BJ (cell line): ENCODE data around the gene BCL6. TPM values are rescaled to one million over a fixed set of nuclear protein-coding genes. Genes with fewer than 3 reads are reported as not detected.

Source experiments
- CTCF ChIA-PET: fragments of 350-600 bp; formaldehyde crosslinking; extraction: SDS; loops from one replicate; lab custom pipeline; 2021; ENCODE audit warnings: antibody characterized with exemption, inconsistent platforms; lab: Yijun Ruan, JAX
- POLR2A ChIA-PET: fragments of 300-600 bp; sonication (Branson Sonifier 250); formaldehyde crosslinking; extraction: SDS; loops from one replicate; lab custom pipeline; 2021; ENCODE audit warnings: antibody characterized with exemption; lab: Charles Lee
- DNase-seq: peaks from one replicate; pipeline ENCODE4 v3.0.0-alpha.2; 2011; ENCODE audit warnings: low read depth
- H3K27me3 ChIP-seq: 2 replicates; pipeline ENCODE4 v1.6.0; 2011; ENCODE audit warnings: low read length; ENCODE audit not compliant: control insufficient read depth, insufficient read depth
- H3K36me3 ChIP-seq: 2 replicates; pipeline ENCODE4 v1.5.1; 2011; ENCODE audit warnings: low read length; ENCODE audit not compliant: control insufficient read depth, insufficient read depth
- H3K4me3 ChIP-seq: 2 replicates; pipeline ENCODE4 v1.5.1; 2011; ENCODE audit warnings: low read depth, mild to moderate bottlenecking, control low read depth, low read length
- polyA plus RNA-seq: library from polyadenylated mRNA; depleted of rRNA; stranded (reverse); fragments of >200 nt; gene quantifications from 2 replicates; pipeline ENCODE4 v1.2.3, GENCODE V29; 2011
- TF ChIP-seq, protein P1 (sequence below): IDR thresholded peaks from 2 replicates; pipeline ENCODE4 v1.5.1; 2011; ENCODE audit warnings: low read depth, mild to moderate bottlenecking, control low read depth, inconsistent platforms, low read length, moderate library complexity; ENCODE audit not compliant: insufficient read depth

BCL6 gene
- polyA plus RNA-seq, 1 experiment = 14.1 TPM

DNA sequence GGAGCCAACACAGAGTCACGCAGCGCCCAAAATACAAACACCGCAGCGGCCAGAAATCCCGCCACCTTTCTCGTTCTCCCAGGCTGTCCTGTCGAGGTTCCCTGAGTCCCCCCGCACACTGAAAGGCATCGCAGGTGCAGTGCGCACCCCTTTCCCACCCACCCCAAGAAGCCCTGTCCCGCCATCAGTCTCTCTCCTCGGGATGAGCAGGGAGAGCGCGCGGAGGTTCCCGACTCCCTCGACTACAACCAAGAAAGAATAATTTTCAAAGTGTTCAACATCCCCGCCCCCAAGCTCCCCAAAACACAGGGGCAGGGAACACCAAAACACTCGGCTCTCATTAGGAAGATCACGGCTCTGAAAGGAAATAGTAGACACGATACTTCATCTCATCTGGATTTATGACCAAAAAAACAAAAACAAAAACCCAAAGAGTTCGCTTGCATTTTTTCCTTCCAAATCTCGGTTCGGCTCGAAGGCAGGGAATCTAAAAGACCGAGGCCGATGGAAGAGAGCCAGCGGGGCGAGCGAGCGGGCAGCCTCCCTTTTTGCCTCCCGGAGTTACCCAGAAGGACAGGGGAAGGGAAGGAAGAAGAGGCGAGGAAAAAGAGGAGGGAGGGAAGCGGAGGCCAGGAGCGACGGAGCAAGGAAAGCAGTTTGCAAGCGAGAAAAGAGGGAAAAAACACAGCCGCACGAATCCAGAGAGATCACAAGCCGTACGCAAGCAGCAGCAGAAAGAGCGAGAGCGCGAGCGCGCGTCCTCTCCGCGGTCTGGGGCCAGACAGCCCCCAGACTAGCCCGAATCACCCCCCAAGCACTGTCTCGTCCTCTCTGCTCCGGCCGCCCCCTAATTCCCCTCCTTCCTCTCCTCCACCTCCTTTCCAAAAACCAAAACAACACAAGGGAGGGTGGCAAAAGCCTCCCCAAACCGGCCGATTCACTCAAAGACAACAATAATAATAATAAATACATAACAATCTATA is 808 bp downstream of the BCL6 start:
- no peaks in the 10 kb centered on the region for H3K27me3 ChIP-seq
- peak overlapping the region; percentile 96 for H3K4me3 ChIP-seq
- CTCF ChIA-PET = interaction anchor here (1.0 to 8.2 kb wide), 6 partner anchors 28 to 1210 kb away, joined by 3 to 91 read pairs (median 4); no protein-coding TSS in a partner anchor
- TF ChIP-seq, protein P1, sequence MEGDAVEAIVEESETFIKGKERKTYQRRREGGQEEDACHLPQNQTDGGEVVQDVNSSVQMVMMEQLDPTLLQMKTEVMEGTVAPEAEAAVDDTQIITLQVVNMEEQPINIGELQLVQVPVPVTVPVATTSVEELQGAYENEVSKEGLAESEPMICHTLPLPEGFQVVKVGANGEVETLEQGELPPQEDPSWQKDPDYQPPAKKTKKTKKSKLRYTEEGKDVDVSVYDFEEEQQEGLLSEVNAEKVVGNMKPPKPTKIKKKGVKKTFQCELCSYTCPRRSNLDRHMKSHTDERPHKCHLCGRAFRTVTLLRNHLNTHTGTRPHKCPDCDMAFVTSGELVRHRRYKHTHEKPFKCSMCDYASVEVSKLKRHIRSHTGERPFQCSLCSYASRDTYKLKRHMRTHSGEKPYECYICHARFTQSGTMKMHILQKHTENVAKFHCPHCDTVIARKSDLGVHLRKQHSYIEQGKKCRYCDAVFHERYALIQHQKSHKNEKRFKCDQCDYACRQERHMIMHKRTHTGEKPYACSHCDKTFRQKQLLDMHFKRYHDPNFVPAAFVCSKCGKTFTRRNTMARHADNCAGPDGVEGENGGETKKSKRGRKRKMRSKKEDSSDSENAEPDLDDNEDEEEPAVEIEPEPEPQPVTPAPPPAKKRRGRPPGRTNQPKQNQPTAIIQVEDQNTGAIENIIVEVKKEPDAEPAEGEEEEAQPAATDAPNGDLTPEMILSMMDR = no peak
- POLR2A ChIA-PET = interaction anchor here (0.7 to 1.1 kb wide), 4 partner anchors 409 to 762 kb away, joined by 3 to 18 read pairs (median 7); no protein-coding TSS in a partner anchor
- no peaks in the 10 kb centered on the region for H3K36me3 ChIP-seq
- DNase-seq = no peak

- Histone ChIP-seq H3K27me3 (no peaks in the 10 kb centered on the region), H3K4me3 (peak overlapping the region; percentile 96), H3K36me3 (no peaks in the 10 kb centered on the region)
- POLR2A ChIA-PET = interaction anchor here (0.5 to 0.7 kb wide), 4 partner anchors 396 to 689 kb away, joined by 3 to 8 read pairs (median 4); no protein-coding TSS in a partner anchor
- no peak for DNase-seq
- TF ChIP-seq, protein P1 = no peak
- CTCF ChIA-PET = interaction anchor here (0.8 to 8.2 kb wide), 10 partner anchors 531 to 1297 kb away, joined by 3 to 91 read pairs (median 3); no protein-coding TSS in a partner anchor
Measured at GRCh38 chr3:187743195-187744141, 1.8 kb downstream of the BCL6 start.

DNA sequence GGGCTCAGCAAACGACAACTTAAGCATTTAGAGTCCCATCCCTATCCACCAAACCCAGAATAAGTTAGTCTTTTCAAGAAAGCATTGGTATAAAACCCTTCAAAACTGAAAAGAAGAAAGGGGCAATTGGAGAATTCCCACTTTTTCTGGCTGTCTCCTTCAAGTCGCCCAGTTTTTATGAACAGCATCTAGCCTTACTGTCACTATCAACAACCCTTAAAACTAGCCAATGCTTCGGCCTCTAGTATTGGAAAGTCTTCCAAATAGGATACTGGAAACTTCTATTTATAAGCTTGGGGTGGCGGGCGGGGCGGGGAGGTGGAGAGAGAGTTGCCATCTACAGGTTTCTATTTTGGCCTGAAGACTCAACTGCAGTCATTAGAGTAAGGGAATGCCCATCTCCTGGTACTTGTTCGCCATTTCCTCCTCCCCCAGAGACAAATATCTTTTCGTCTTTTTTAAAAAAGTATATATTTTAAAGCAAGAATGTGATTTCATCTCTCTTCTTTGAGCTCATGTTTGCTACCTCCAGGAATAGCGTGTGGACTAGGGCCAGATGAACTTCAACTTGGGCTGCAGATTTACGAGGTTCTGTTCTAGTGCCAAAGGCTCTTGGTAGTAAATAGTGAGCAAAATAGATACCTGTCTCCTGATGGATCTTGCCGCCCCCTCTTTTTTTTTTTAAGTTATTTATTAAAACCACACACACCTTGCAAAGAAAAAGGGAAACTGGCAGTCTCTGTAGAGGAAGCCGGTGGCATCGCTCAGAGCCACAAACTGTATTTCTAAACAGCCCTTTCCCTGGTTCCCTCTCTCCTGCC is 2.7 kb downstream of the BCL6 start:
- no peaks in the 10 kb centered on the region for H3K36me3 ChIP-seq
- DNase-seq = no peak
- H3K4me3 ChIP-seq = peak overlapping the region; percentile 96
- no peaks in the 10 kb centered on the region for H3K27me3 ChIP-seq
- ChIA-PET POLR2A (interaction anchor here (0.6 kb wide), 2 partner anchors 529 to 690 kb away, joined by 3 to 5 read pairs; no protein-coding TSS in a partner anchor), CTCF (interaction anchor here (0.6 to 8.2 kb wide), 11 partner anchors 529 to 1298 kb away, joined by 3 to 91 read pairs (median 3); no protein-coding TSS in a partner anchor)
- TF ChIP-seq, protein P1 = no peak

GRCh38 chr3:187741403-187742350 is 3.6 kb downstream of the BCL6 start:
- DNase-seq = no peak
- CTCF ChIA-PET = interaction anchor here (0.6 to 5.6 kb wide), 56 partner anchors 8 to 1408 kb away, joined by 3 to 250 read pairs (median 5); partner anchors contain the start of gene LPP
- Histone ChIP-seq H3K4me3 (peak overlapping the region; percentile 96), H3K27me3 (no peaks in the 10 kb centered on the region), H3K36me3 (no peaks in the 10 kb centered on the region)
- POLR2A ChIA-PET = no interaction called here
- TF ChIP-seq, protein P1 = peak; percentile 79
